ENCODE data around the gene LIPA.

DNA sequence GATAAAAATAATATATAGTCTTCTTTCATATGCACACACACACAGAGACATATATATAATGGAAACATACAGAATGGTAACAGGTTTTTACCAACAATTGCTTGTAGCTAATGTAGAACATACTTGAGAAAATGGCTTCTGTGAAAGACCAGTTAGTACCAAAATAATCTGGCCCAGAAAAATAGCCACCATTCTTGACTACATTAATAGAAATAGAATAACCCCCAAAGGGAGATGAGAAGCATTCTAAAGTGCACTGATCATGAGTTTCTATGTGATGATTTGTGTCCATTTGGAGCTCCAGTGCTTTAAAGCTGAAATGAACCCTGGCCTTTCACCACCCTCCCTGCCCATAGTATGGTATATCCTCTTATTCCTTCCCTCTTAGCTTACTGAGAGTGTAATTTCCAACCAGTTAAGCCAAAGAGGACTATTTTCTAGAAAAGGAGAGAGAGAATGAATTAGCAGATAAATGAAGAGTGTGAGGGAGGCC lies 27.4 kb upstream of the LIPA start:
- TF ChIP-seq, protein P1, sequence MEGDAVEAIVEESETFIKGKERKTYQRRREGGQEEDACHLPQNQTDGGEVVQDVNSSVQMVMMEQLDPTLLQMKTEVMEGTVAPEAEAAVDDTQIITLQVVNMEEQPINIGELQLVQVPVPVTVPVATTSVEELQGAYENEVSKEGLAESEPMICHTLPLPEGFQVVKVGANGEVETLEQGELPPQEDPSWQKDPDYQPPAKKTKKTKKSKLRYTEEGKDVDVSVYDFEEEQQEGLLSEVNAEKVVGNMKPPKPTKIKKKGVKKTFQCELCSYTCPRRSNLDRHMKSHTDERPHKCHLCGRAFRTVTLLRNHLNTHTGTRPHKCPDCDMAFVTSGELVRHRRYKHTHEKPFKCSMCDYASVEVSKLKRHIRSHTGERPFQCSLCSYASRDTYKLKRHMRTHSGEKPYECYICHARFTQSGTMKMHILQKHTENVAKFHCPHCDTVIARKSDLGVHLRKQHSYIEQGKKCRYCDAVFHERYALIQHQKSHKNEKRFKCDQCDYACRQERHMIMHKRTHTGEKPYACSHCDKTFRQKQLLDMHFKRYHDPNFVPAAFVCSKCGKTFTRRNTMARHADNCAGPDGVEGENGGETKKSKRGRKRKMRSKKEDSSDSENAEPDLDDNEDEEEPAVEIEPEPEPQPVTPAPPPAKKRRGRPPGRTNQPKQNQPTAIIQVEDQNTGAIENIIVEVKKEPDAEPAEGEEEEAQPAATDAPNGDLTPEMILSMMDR (IDR thresholded peaks at IDR 0.05): no peak
- no peak for TF ChIP-seq EZH2 (IDR thresholded peaks at IDR 0.05)
- no peak for TF ChIP-seq EZH2phosphoT487 (IDR thresholded peaks at IDR 0.05)
